Endothelial cell of hepatic sinusoid (primary cell): ENCODE results near the gene FANCD2.
"Not testable (repeated sequence)": the region's sequence is repeated elsewhere in the genome, so short reads cannot be mapped to it uniquely, and the experiment has no call there.

Experiments used
- in situ Hi-C: cut with HindIII; loops from 2 replicates; pipeline ENCODE4 v1.10.0; 2017; ENCODE audit warnings: low sequenced_read_pairs

The FANCD2 gene

DNA sequence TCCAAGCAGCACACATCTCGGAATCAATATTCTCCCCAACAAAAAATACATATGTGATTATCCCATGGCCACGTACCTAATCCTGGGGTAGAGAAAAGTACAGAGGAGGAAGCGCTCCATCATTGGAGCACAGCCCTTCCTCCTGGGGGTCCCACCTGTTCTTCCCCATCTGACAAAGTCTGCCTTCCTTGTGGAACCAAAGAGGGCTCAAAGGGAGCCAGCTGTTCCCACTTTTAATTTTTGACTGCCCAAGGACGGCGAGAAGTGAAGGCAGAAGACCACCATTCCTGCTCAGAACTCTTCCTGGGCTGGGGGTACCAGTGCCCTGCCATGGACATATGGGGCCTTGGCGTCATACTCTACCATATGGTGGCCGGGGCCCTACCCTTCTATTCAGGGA lies 14.1 kb upstream of the FANCD2 start:
- in situ Hi-C loops, result no loop called here

DNA sequence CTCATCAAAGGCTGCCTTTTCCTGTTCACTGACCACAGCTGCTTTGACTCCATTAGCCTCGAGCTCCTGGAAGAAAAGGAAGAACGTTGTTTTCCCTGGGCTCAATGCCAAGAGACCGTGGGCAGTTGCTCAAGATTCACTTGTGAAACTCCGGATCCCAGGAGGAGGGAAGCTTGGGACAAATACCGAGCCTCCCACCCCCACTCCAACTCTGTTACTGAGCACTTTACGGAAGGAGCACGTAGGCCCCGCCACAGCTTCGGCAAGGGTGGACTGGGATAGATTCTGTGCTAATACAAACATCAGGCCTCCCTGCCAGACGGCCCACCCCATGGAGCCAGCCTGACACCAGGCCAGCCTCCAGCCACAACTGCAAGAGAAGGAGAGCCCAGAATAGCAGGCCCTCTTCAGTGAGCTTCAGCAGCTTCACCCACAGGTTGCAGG lies 10.8 kb upstream of the FANCD2 start:
- in situ Hi-C loops, result no loop called here

DNA sequence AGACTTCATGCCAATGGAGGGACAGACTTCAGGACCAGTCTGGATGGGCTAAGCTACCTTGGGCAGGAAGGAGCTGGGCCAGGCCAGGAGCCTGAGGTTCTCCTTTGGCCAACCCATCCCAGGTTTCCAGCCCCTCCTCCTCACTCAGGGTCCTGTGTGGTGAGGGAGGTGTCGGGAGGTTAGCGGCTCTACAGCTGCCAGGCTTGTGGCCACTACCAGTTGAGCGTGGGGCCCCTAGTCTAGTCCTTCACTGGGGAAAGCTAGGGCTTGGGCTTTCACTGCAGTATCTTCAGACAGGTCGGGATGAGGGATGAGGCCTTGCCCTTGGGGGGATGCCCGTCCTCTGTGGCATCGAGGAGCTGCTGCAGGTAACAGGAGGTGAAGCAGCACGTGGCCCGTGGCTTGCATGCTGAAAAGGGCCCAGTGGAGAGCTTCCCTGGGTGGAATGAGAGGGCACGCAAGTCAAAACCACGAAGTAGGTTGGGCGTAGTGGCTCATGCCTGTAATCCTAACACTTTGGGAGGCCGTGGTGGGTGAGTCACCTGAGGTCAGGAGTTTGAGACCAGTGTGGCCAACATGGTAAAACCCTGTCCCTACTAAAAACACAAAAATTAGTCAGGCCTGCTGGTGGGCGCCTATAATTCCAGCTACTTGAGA lies 8.5 kb upstream of the FANCD2 start:
- in situ Hi-C loops, result no loop called here

DNA sequence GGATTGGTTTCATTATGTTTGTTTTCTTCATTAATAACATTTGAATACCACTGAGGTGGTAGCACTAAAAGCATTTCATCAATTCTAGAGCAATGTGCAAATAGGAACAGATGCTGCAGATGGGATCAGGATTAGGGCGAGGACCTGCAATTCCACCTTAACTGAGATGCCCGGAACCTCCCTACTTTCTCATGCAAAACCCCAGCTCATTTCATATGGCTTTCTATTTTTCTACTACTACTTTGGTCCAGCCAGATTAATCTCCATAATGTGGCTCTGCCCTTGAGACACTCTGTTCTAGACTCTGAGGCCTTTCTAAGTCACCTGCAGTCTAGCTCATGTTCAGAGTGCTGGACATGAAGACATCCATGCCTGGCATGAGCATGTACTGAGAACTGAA lies 7.4 kb upstream of the FANCD2 start:
- in situ Hi-C loops, result not testable (repeated sequence)

DNA sequence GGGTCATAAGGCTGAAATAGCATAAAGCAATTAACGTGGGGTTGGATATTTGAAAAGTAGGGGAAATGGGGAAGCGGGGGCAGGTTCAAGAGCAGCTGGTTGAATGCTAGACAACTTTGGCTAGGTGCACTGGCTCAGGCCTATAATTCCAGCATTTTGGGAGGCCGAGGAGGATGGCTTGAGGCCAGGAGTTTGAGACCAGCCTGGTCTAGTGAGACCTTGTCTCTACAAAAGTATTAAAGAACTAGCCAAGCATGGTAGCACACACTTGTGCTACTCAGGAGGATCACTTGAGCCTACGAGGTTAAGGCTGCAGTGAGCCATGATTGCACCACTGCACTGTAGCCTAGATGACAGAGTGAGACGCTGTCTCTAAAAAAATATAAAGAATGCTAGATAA lies 6.9 kb upstream of the FANCD2 start:
- in situ Hi-C loops, result no loop called here

DNA sequence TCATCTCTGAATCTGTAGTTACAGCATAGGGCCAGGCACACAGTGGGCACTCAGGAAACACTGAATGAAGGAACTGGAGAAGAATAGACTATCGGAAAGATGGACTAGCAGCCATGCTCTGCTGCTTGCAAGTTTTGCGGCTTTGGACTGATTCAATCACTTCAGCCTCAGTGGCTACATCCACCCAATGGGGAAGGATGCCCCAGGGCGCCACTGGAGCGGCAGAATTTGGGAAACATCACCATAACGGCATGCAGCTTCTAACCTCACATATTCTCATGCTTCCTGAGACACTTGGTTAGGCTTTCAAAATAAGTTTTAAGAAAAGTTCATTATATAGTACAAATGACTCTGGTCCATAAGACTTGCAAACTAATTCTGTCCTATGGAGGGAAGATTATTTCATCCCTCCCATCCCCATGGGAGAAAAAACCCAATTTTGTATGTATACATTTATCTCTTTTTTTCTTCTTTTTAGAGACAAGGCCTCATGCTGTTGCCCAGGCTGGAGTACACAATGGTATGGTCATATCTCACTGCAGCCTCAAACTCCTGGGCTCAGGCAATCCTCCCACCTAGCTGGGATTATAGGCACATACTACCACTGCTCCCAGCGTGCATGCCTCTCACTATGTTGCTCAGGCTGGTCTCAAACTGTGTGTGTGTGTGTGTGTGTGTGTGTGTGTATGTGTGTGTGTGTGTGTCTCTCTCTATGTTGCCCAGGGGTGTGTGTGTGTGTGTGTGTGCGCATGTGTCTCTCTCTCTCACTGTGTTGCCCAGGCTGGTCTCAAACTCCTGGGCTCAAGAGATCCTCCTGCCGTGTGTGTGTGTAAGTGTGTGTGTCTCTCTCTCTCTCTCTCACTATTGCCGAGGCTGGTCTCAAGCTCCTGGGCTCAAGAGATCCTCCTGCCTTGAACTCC lies 4.1 kb upstream of the FANCD2 start:
- in situ Hi-C loops, result no loop called here

DNA sequence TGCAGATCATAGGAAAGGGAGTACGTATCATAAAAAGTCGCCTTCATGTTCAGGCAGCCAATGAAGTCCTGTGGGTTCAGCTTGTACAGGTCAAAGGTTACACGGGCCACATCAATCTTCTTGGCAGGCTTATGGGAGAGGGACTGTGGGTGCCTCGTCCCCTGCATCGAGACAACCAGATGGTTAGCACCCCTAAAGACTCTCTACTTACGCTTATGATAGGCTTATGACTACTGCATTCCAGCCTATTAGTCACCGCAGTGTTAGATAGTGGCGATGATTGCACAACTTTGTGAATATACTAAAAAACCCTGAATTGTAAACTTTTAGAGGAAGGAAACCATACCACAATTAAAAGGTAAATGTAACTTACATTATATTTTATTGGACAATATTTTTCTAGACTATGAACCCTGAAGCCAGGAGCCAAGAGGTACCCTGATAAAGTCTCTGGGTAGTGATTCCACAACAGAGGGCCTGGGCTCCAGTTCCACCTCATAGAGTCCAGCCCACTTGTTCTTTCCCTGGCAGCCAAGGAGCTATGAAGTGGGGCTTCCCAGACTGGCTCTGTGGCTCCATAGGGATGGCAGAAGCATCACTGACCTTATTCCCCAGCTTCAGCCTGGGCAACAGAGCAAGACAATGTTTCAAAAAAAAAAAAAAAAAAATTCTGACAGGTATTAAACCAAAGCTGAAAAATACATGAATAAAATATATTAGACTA lies 2.5 kb upstream of the FANCD2 start:
- in situ Hi-C loops, result no loop called here

DNA sequence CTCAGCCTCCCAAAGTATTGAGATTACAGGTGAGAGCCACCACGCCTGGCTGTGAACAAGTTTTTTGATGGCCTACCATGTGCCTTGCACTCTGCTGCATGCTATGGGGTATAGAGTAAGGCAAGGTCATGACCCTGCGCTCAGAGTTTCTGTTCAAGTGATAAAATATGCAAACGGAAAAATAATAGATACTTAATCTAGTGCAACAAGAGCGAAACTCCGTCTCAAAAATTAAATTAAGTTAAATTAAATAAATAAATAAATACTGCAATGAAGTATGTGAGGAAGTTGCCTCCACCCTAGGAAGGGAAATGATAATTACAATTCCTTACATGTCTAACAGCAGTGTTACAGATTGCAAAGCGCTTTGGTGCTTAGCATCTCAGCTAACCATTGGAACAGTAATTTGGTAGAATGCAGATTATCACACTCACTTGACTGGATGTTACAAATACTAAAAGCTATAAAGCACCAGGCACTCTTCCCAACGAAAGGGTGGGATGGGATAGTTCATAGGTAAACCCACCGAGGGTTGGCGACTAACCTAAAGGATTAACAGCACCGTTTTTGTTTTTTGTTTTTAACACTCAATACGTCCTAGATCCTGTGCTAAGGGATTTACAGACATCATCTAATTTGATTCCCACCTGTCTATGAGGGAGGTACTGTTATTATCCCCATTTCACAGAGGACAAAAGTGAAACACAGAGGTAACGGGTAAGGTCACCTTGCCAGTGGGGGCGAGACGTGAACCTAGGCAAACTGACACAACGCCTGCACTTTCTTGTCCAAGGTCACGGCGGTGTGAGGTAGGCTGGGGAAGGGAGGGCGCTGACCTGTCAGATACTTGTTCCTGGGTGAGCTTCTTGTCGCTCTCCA lies 793 bp upstream of the FANCD2 start:
- in situ Hi-C loops, result no loop called here

DNA sequence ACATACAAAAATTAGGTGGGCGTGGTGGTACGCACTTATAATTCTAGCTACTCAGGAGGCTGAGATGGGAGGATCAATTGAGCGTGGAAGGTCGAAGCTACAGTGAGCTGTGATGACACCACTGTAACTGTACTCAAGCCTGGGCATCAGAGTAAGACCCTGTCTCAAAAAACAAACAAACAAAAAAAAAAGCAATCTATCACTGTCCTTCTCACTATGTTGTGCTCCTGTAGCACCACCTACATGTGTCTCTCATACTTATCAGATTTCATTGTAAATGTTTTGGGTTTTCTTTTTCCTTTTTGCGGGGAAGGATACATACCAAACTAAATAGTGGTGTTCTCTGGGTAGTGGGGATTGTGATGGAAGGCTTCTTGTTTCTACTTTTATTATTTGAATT lies 14.8 kb downstream of the FANCD2 start:
- in situ Hi-C loops, result no loop called here

DNA sequence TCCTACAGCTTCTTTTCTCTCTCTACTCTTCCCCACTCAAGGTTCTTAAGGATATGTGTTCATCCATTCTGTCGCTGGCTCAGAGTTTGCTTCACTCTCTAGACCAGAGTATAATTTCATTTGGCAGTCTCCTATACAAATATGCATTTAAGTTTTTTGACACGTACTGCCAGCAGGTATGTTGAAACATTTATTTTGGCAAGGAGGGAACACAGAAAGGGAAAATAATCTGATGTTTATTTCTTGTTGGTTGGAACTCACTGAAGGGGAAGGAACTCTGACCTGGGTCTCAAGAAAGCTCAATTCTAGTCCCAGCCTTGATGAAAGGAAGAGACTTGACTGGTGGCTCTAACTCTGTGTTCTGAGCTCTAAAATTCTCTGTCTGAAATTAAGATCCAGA lies 21.6 kb downstream of the FANCD2 start:
- in situ Hi-C loops, result no loop called here

DNA sequence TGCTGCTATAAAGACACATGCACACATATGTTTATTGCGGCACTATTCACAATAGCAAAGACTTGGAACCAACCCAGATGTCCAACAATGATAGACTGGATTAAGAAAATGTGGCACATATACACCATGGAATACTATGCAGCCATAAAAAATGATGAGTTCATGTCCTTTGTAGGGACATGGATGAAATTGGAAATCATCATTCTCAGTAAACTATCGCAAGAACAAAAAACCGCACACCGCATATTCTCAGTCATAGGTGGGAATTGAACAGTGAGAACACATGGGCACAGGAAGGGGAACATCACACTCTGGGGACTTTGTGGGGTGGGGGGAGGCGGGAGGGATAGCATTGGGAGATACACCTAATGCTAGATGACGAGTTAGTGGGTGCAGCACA lies 26.8 kb downstream of the FANCD2 start:
- in situ Hi-C loops, result not testable (repeated sequence)

DNA sequence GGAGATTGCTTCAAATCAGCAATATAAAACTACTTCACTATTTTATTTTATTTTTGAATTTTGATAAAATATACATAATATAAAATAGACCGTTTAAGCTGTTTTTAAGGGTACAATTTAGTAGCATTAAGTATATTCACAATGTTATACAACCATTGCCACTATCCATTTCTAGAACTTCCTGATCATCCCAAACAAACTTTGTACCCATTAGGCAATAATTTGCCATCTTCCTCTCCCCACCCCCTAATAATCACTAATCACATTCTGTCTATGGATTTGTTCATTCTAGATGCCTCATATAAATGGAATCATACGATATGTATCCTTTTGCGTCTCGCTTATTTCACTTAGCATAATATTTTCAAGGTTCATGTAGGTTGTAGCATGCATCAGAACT lies 28.9 kb downstream of the FANCD2 start:
- in situ Hi-C loops, result no loop called here

DNA sequence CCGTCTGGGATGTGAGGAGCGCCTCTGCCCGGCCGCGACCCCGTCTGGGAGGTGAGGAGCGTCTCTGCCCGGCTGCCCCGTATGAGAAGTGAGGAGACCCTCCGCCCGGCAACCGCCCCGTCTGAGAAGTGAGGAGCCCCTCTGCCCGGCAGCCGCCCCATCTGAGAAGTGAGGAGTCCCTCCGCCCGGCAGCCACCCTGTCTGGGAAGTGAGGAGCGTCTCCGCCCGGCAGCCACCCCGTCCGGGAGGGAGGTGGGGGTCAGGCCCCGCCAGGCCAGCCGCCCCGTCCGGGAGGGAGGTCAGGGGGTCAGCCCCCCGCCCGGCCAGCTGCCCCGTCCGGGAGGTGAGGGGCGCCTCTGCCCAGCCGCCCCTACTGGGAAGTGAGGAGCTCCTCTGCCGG lies 43.8 kb downstream of the FANCD2 start:
- in situ Hi-C loops, result not testable (repeated sequence)

DNA sequence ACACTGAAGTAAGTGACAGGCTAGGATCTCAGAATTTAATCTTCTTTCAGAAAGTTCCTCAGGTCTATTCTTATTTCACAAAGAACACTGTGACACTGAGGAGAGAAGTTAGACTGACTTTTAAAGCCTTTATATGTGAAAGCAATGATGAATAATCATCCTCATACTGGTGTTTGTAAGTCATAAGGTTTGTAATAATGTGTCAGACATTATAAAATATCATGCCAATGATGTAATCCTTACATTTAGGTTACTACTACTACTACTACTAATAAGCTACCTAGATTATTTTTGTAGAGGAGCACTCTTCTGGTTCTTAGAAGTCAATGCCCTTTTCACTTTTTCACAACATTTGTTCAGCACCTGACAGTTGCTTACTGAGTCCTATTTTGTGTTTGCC lies 48.4 kb downstream of the FANCD2 start:
- in situ Hi-C loops, result no loop called here

DNA sequence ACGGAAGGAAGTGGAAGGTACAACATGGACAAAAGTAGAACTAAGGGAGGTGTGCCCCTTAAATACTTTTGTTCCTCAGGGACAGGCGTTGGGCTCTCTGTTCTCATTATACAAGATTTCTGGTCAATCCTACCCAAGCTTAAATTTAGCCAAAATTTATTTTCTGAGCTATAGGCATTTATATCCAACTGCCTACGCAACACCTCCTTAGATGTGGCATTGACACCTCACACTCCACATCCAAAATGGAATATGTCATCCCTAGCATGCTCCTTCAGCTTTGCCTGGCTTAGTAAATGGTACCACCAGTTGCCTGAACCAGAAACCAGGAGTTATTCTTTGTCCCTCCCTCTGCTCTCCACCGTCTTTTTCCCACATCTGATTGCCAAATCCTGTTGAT lies 55.6 kb downstream of the FANCD2 start:
- in situ Hi-C loops, result no loop called here

DNA sequence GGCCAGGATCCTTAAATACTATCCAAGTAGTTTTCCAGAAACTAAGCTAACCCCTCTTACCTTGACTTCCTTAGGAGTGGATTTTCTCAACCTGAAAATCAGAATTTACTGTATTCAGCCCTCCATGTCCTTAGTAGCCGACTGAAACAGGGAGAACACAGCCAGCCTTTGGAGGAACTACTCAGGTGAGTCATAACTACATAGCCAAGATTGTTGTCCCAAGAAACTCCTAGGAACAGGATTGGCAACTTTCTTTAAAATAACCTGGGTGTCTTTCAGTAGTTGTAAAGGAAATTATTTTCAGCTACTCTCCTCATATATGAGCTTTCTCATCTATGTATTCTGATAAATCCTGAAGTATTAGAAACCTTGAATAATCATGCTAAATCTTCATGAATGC lies 59.5 kb downstream of the FANCD2 start:
- in situ Hi-C loops, result no loop called here

DNA sequence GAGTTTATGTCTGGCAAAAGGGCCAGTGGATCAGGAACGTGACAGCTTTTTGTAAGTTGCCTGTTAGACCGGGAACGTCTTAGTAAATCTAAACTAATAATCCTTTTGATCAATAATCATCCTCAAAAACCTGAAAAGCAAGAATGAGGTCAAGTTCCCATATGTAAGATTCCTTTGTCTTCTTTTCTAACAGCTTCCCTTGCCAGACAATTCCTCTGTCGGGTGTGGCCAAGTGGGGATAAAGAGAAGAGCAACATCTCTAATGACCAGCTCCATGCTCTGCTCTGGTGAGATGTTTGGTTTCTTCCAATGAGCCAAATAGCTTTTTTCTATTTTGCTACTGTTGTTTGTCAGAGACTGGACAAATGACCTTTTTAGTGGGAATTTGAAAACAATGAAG lies 62.0 kb downstream of the FANCD2 start:
- in situ Hi-C loops, result no loop called here

DNA sequence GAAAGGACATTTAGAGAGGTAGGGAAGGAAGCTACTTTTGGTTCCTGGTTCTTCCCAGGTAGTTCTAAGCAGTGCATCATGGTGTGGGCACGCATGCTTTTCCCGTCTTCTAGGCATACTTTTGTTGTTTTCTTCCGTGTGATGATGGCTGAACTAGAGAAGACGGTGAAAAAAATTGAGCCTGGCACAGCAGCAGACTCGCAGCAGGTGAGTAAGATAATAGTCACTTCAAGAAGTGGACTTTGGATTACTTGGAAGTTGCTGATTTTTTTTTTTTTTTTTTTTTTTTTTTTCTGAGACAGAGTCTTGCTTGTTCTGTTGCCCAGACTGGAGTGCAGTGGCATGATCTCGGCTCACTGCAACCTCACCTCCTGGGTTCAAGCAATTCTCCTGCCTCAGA lies 63.9 kb downstream of the FANCD2 start:
- in situ Hi-C loops, result no loop called here

DNA sequence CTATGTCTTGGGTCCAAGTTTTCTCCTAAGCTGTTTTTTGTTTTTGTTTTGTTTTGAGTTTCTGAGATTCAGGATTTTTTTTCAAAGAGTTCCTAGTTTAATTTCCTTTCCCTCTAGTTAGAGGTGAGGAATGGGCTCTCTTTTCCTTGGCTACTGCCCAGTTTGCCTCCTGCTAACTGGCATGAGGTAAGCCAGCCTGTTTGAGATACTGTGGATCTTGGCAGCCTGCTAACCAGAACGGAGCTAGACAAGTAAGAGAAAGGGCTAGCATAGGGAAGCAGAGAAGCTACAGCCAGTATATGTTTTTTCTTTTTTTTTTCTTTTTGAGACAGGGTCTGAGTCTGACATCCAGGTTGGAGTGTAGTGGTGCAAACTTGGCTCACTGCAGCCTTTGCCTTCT lies 64.5 kb downstream of the FANCD2 start:
- in situ Hi-C loops, result not testable (repeated sequence)

DNA sequence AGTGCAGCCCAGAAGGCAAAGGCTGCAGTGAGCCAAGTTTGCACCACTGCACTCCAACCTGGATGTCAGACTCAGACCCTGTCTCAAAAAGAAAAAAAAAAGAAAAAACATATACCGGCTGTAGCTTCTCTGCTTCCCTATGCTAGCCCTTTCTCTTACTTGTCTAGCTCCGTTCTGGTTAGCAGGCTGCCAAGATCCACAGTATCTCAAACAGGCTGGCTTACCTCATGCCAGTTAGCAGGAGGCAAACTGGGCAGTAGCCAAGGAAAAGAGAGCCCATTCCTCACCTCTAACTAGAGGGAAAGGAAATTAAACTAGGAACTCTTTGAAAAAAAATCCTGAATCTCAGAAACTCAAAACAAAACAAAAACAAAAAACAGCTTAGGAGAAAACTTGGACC lies 65.2 kb downstream of the FANCD2 start:
- in situ Hi-C loops, result not testable (repeated sequence)

DNA sequence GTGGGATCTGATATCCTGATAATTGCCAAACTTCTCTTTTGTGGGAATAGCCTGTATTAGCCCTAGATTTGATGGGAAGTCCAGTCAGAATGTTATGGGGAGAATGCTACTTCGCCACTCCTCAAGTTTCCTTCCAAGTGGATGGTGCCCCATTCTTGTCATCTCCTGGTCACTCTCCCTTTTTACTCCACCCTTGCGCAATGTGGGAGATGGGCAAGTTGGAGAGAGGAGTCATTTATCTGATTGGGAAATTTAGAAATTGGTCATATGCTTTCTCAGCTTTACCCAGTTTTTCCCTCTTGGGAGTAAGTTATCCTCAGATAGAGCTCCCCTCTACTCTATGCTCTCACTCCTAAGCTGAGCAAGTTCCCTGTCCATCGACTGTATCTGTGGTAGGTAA lies 67.4 kb downstream of the FANCD2 start:
- in situ Hi-C loops, result no loop called here
